K562 (cell line): ENCODE data around the gene PHYHD1. TPM values are rescaled to one million over a fixed set of nuclear protein-coding genes. Genes with fewer than 3 reads are reported as not detected.

Experiments used
- ATAC-seq: fragments of 200-7000 bp; cut with Tn5 transposase; 3 replicates; pipeline ENCODE4 v1.9.1; 2020; ENCODE audit warnings: moderate library complexity
- BruUV-seq: library from RNA; stranded (reverse); fragments of 400-500 nt; replicated peaks from 2 replicates; lab custom pipeline; 2021; lab: Mats Ljungman, UMichigan
- CTCF ChIA-PET: fragments of 300-600 bp; formaldehyde crosslinking; extraction: SDS; loops from one replicate; lab custom pipeline; 2021; ENCODE audit warnings: low intra/inter-chr PET ratio; lab: Yijun Ruan, JAX
- POLR2A ChIA-PET: fragments of 300-600, 350-650 bp; sonication (Branson Sonifier 250); formaldehyde crosslinking; extraction: SDS; loops from one replicate; lab custom pipeline; 2021; ENCODE audit warnings: antibody characterized with exemption, inconsistent platforms; lab: Yijun Ruan, JAX
- DNase-seq, 4 experiments: peaks; one replicate each; pipeline versions ENCODE4 v3.0.0 to v3.0.0-alpha.2; 2011 to 2018; ENCODE audit warnings: low spot score in 3 of 4, mixed read lengths in 3 of 4; ENCODE audit errors: extremely low read depth in 1 of 4
- FAIRE-seq: peaks from 2 replicates; lab custom pipeline; 2011; peaks lifted over from hg19 to GRCh38; lab: Jason Lieb, UNC
- H2AFZ ChIP-seq: 2 replicates; pipeline ENCODE4 v1.6.0; 2011; ENCODE audit warnings: low read depth, low read length, control low read depth, inconsistent platforms
- H3K27ac ChIP-seq: fragments of 200-600 bp; 3 replicates; pipeline ENCODE4 v1.8.0; 2011; ENCODE audit warnings: low read depth, mild to moderate bottlenecking, control low read depth, inconsistent platforms, low read length, moderate library complexity, mixed read lengths; ENCODE audit errors: extremely low read depth
- H3K27me3 ChIP-seq, 2 experiments: fragments of 300-600 bp in 1 of 2; 2 replicates in 1 of 2; 3 replicates in 1 of 2; pipeline versions ENCODE4 v1.6.0 to v1.8.0; 2011; ENCODE audit warnings: inconsistent platforms in 2 of 2, low read length in 2 of 2, mild to moderate bottlenecking in 1 of 2, mixed read lengths in 1 of 2, moderate library complexity in 1 of 2; ENCODE audit not compliant: control insufficient read depth in 2 of 2, insufficient read depth in 2 of 2
- H3K36me3 ChIP-seq: fragments of 300-600 bp; 3 replicates; pipeline ENCODE4 v1.8.0; 2011; ENCODE audit warnings: mild to moderate bottlenecking, low read length, inconsistent platforms; ENCODE audit not compliant: control insufficient read depth, insufficient read depth
- H3K4me1 ChIP-seq, 2 experiments: fragments of 200-600 bp in 1 of 2; replicated peaks in 1 of 2; 2 replicates in 1 of 2; 3 replicates in 1 of 2; pipeline versions ENCODE4 v1.5.1 to v1.8.0; 2011; ENCODE audit warnings: inconsistent platforms in 2 of 2, low read length in 2 of 2, mild to moderate bottlenecking in 1 of 2, mixed read lengths in 1 of 2, moderate library complexity in 1 of 2; ENCODE audit not compliant: control insufficient read depth in 2 of 2, insufficient read depth in 2 of 2
- H3K4me2 ChIP-seq: 2 replicates; pipeline ENCODE4 v1.6.1; 2011; ENCODE audit warnings: low read length, control low read depth, inconsistent platforms, mixed read lengths; ENCODE audit not compliant: insufficient read depth
- H3K4me3 ChIP-seq: fragments of 200-600 bp; sonication (generic), shearing (Covaris generic); 2 replicates; pipeline ENCODE4 v1.5.1; 2016; ENCODE audit warnings: control low read depth, inconsistent platforms
- H3K79me2 ChIP-seq: fragments of 200-600 bp; 3 replicates; pipeline ENCODE4 v1.8.0; 2011; ENCODE audit warnings: low read length, inconsistent platforms; ENCODE audit not compliant: control insufficient read depth, insufficient read depth
- H3K9ac ChIP-seq, 2 experiments: 2 replicates each; pipeline versions ENCODE4 v1.6.0 to v1.6.1; 2011; ENCODE audit warnings: low read depth in 2 of 2, low read length in 2 of 2, control low read depth in 1 of 2, inconsistent platforms in 1 of 2, mild to moderate bottlenecking in 1 of 2, mixed read lengths in 1 of 2; ENCODE audit not compliant: insufficient read depth in 1 of 2
- H3K9me1 ChIP-seq: one replicate; pipeline ENCODE4 v1.6.0; 2011; ENCODE audit warnings: inconsistent platforms, mild to moderate bottlenecking, low read length, moderate library complexity; ENCODE audit not compliant: control insufficient read depth, insufficient read depth
- H3K9me3 ChIP-seq: replicated peaks from 2 replicates; pipeline ENCODE4 v1.5.1; 2011; ENCODE audit warnings: low read depth, low read length, inconsistent platforms; ENCODE audit not compliant: control insufficient read depth, insufficient read depth
- H4K20me1 ChIP-seq: replicated peaks from 2 replicates; pipeline ENCODE4 v1.6.1; 2011; ENCODE audit warnings: low read length, inconsistent platforms, mixed read lengths; ENCODE audit not compliant: control insufficient read depth, insufficient read depth
- POLR2G ChIP-seq: fragments of 200-400 bp; formaldehyde crosslinking; IDR thresholded peaks from 2 replicates; pipeline ENCODE4 v1.6.1; 2017; ENCODE audit warnings: low read depth, mild to moderate bottlenecking, antibody characterized with exemption, low read length, moderate library complexity
- SMAD3 ChIP-seq: fragments of 450-650 bp; formaldehyde crosslinking; conservative IDR thresholded peaks from 2 replicates; pipeline ENCODE4 v1.4.0; 2020; ENCODE audit warnings: mild to moderate bottlenecking
- TBP ChIP-seq: optimal IDR thresholded peaks from 2 replicates; pipeline ENCODE3; 2011; ENCODE audit warnings: low read depth, low read length, improper control_type of control experiment
- ZNF121 ChIP-seq: sonication (generic); formaldehyde crosslinking; conservative IDR thresholded peaks from 2 replicates; pipeline ENCODE4 v1.8.0; 2022; ENCODE audit warnings: missing genetic modification reagents
- WGBS: fragments of 100-300 bp; shearing (Covaris generic); methylation state at CpG from one replicate; pipeline ENCODE4 v1.1.6; 2016; ENCODE audit warnings: low coverage, mixed read lengths; ENCODE audit not compliant: insufficient coverage; ENCODE audit errors: missing lambda C conversion rate; 5-methylcytosine and 5-hydroxymethylcytosine counted together
- in situ Hi-C: fragments of 300-500 bp; cut with MboI; formaldehyde crosslinking; loops from 4 replicates; pipeline ENCODE4 v1.15.0; 2018; ENCODE audit warnings: inconsistent platforms, mixed read lengths
- intact Hi-C: fragments of 100-400 bp; cut with micrococcal nuclease; formaldehyde crosslinking; loops from 2 replicates; pipeline ENCODE4 v1.14.2; 2022
- polyA plus RNA-seq, 8 experiments: library from polyadenylated mRNA; depleted of rRNA in 4 of 8; stranded (reverse) in 5 of 8; unstranded in 3 of 8; fragments of >200 nt; fragmentation: Nextera tagmentation in 2 of 8; fragmentation: Illumina TruSeq in 1 of 8; extraction: Ambion mirVana in 2 of 8; extraction: Trizol in 1 of 8; gene quantifications; 2 replicates each; pipeline versions ENCODE4 v1.2.1 to v1.2.3, GENCODE V29; 2011 to 2014; ENCODE audit warnings: inconsistent platforms in 1 of 8, missing spikeins in 1 of 8
- total RNA-seq, 7 experiments: library from RNA; depleted of rRNA in 6 of 7; stranded (reverse); fragments of >200 nt in 6 of 7; fragmentation: Illumina TruSeq in 2 of 7; extraction: Trizol in 2 of 7; gene quantifications; 2 replicates each; pipeline versions ENCODE4 v1.2.1 to v1.2.3, GENCODE V29; 2011 to 2021; ENCODE audit warnings: low replicate concordance in 1 of 7

PHYHD1 gene
- total and polyA plus RNA-seq, 9 of the 15 experiments (the other 6 are each of a cell fraction or from before 2014, with no cell fraction given), result 0.36 to 1.3 (median 0.80) TPM

DNA sequence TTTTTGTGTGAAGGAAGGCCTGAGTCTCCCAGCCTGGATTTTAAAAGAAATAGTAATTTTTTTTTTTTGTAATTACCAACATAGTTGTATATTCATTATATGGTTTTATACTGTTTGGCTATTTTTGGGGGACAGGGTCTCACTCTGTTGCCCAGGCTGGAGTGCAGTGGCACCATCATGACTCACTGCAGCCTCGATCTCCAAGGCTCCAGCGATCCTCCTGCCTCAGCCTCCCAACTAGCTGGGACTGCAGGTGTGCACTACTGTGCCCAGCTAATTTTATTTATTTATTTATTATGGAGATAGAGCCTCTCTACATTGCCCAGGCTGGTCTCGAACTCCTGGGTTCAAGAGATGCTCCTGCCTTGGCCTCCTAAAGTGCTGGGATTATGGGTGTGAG is 33.7 kb upstream of the PHYHD1 start:
- H3K9ac ChIP-seq, result no peak overlapping the region
- peaks cover 43% of the 10 kb centered on the region for H3K79me2 ChIP-seq
- H3K9me3 ChIP-seq, result no peaks in the 10 kb centered on the region
- H3K36me3 ChIP-seq, result peaks cover 56% of the 10 kb centered on the region; the same call in 2 of the 3 replicates
- no peak overlapping the region for H3K4me2 ChIP-seq
- in situ Hi-C loops (no loop called here), intact Hi-C loops (no loop called here)
- no peak overlapping the region for H2AFZ ChIP-seq
- DNase-seq (no peak), FAIRE-seq (no peak), ATAC-seq (no peak)
- H4K20me1 ChIP-seq, result peaks cover 3% of the 10 kb centered on the region; the same call in 1 of the 2 replicates
- no TSS peak for BruUV-seq
- peaks cover 21 to 26% of the 10 kb centered on the region in 2 experiments for H3K4me1 ChIP-seq
- no peak for TF ChIP-seq POLR2G
- peak; percentile 83 for TF ChIP-seq ZNF121 (CRISPR knock-in tag)
- peaks cover 10% of the 10 kb centered on the region for H3K9me1 ChIP-seq
- WGBS, result 92% methylated on average over 3 of the region's 3 CpGs
- no peaks in the 10 kb centered on the region for H3K27me3 ChIP-seq
- H3K27ac ChIP-seq, result no peak overlapping the region
- POLR2A ChIA-PET, result interaction anchor here (0.5 to 1.0 kb wide), 3 partner anchors 8 to 954 kb away, joined by 3 to 4 read pairs (median 4); no protein-coding TSS in a partner anchor
- no peak overlapping the region for H3K4me3 ChIP-seq
- CTCF ChIA-PET, result no interaction called here

DNA sequence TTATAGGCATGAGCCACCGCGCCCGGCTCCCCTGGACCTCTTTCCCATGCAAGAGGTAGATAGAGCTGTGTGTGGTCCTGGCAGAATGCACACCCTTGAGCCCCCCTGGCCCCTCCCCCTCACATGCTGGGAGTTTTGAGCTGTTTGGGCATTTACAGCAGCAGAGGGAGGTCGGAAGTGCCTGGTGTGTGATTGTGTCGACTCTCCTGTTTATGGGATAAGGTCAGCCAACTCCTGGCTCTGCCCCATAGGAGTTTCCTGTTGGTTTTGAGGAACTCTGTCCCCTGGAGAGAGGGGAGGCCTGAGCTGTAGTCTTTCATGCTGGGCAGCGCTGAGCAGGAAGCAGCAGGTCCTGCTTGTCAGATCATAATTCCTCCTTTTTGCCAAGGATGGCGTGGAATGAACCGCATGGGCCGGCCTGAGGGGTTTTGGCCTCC is 32.9 kb upstream of the PHYHD1 start:
- FAIRE-seq, result no peak
- intact Hi-C loops, result no loop called here
- in situ Hi-C loops, result no loop called here
- Histone ChIP-seq H3K4me3 (no peak overlapping the region), H3K79me2 (peaks cover 34% of the 10 kb centered on the region), H3K4me1 (peaks cover 22 to 28% of the 10 kb centered on the region in 2 experiments), H3K27me3 (no peaks in the 10 kb centered on the region), H2AFZ (no peak overlapping the region), H3K4me2 (no peak overlapping the region), H3K9me3 (no peaks in the 10 kb centered on the region), H3K27ac (no peak overlapping the region), H4K20me1 (peaks cover 3% of the 10 kb centered on the region; the same call in 1 of the 2 replicates), H3K9ac (no peak overlapping the region), H3K9me1 (peaks cover 10% of the 10 kb centered on the region), H3K36me3 (peaks cover 65% of the 10 kb centered on the region; the same call in 2 of the 3 replicates)
- no TSS peak for BruUV-seq
- ChIA-PET CTCF (no interaction called here), POLR2A (interaction anchor here (0.6 to 1.1 kb wide), 2 partner anchors 10 to 838 kb away, joined by 3 read pairs; no protein-coding TSS in a partner anchor)
- no peak for ATAC-seq
- WGBS, result 89% methylated on average over 6 of the region's 9 CpGs
- DNase-seq, result no peak
- TF ChIP-seq TBP, result no peak
- no peak for TF ChIP-seq SMAD3 (CRISPR knock-in tag)
